GM19372 (cell line): ENCODE results near the gene KL.

Experiments used
- ATAC-seq: cut with Tn5 transposase; IDR thresholded peaks from one replicate; pipeline ENCODE4 v1.9.1; 2021; ENCODE audit warnings: mild to moderate bottlenecking, low read depth, moderate library complexity; ENCODE audit not compliant: unreplicated experiment

Gene KL

DNA sequence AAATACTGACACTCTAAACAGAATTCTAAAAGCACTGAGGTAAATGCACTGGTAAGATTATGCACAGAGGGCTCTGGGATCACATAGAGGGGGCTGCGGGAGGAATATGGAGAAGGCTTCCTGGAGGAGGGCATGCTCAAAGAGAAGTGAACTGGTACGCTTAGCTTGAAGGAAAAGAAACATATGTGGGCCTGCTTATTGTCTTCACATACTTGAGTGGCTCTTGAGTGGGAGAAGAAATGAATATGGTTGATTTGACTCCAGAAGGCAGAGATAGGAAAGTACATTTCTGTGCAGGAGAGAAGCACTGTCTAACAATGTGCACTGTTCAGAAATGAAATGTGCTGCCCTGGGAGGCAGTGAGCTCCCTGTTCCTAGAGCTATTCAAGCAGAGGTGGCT, 91.1 kb downstream of the KL start:
- ATAC-seq: no peak

DNA sequence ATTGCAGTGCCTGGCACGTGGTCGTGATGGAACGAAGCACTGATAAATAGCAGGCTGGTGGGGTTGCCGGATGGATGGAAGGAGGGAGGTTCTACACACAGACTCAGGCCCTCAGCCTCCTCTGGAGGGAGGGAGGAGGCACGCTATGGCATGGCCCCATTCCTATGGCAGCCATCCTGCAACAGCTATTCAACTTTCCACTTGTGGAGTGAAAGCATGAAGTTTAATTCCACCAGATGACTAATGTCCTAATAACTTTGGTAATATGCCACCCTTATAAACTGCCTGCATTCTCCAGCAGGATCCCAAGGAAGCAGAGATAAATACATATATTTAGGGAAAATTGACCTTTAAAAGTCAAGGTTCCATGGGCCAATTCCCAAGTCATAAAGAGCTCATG, 92.4 kb downstream of the KL start:
- ATAC-seq: no peak

DNA sequence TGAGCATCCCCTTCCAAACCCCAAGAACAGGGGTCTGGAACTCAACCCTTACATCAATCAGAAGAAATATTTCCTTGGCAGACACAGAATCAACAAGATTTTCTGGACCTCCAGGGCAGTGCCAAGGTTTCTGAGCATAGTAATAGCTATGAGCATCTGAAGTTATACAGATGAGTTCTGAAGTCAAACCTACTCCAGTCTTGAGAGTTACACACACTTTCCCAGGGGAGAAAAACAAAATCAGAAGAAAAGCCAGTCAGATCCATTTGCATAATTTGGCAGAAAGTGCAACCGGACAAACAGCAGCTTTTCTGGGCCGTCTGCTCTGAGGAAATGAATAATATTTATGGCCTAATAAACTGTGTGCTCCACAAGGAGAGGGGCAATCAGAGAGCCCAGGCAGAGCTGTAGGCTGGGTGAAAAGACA, 93.1 kb downstream of the KL start:
- ATAC-seq: no peak

DNA sequence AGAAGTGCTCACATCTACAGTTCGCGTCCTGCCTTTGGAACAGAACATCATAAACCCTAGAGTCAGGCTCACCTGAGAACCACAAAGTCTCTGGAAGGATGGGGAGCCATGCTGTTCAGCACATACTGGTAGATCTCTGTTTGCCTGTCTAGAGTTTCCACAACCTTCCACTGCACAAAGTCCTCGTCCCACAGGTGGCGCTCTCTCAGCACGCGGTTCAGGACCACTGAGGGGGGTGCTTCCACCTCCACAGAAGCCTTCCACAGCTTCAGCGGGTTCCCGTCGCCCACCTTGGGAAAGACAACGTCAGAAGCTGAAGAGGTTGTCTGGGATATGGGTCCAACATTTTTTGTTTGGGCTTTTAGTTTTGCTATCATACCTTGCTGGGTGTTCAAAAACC, 93.6 kb downstream of the KL start:
- no peak for ATAC-seq

DNA sequence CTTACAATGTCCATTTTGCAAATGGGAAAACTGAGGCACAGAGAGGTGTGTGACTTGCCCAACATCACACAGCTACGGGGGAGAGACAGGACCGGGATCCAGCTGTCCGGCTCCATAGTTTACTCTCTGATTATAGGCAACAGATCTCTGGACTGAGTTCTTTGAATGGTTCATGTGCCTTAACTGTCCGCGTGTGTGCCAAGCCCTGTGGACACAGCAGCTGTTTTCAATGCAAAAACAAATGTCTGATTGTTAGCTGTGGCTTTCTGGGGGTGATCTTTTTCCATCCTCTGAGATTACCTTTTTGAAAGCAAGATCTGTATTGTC, 94.1 kb downstream of the KL start:
- no peak for ATAC-seq

DNA sequence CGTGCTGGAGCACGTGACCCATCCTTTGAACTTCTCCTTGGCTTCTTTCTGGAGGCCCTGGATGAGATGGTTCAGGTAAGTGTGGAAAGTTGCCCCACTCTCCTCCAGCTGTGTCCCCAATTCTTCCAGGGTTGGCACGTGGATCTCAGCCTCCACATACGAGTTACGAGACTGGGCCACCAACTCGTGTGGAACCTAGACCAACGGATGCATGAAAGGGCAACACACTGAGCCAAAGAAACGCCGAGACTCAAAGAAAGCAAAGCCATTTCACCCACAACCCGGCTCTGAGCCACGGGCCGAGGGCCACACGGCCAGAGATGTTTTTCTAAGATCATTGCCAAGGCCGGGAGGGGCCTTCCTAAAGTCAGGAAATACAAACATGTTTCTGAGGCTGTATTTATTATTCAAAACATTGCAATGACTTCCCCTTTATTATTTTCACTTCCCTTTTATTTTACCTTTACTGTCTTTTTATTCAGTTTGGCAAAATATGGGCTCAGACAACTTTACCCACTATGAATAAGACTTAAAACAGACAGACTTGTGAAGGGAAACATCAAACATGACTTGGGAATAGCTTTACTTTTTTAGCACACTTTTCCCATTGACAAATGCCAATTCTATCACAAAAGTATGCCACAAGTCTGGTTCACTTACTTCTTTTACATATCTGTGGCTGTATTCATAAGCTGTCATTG, 94.6 kb downstream of the KL start:
- ATAC-seq: peak; percentile 58

DNA sequence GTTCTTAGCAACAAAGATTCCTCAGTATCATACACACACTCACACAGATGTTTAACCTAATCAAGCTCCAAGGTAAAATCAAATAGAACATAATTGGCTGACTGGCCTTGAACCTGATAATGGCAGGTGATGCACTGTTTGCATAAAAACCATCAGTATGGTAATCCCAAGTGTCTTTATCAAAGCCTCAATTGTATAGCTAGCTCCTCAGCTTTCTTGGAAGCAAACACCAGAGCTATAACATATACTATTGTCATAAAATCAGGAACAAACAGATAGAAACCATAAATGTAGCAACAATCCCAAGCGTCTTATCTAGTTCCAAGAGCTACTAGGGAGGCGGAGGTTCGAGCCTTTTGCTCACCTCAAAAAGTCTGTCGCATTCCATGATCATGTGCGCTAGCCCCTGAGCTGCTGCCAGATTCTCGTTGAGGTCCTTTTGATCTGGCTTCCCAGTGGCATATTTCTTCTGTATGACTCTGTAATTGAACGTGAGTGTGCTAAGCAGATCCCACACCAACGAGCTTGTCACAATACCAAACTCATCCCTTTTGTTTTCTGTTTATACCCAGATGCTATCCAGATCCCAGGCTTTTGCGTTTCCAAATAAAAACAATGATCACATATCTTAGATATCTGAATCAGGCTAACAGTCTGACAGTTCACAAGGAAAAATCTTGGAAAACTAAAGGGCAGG, 95.3 kb downstream of the KL start:
- ATAC-seq: no peak

DNA sequence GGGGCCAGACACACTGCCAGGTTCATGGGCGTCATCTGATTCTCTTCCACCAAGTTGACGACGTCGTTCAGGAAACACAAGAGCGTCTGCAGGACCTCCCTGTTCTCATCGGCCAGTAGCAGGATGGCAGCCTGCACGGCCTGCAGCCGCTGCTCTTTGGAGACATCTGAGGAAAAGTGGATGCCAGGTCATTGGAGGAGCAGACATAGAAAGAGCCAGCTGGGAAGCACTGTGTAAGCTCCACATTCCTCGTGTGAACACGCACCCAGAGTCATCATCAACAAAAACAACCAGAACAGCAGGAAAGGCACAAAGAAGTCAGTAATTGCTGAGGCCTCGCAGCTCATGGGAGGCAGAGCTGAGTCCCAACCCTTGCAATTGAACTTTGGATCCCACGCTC, 96.5 kb downstream of the KL start:
- no peak for ATAC-seq

DNA sequence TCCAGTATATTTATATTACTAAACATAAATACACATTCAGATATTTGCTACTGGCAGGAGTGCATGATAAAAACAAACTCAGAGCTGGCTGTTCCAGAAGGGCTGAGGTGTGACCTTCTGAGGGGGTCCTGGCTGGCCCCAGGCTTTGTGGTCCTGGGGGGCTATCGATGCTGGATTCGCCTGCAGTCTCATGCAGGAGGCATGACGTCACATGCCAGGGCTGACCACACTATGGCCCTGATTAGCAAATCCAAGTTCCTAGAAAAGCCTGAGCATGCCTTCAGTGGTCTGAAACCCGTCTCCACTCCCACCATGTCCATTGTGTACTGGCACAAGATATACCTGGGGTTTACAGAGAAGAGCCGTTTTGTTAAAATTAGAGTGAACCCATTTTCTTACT, 97.9 kb downstream of the KL start:
- ATAC-seq: no peak

DNA sequence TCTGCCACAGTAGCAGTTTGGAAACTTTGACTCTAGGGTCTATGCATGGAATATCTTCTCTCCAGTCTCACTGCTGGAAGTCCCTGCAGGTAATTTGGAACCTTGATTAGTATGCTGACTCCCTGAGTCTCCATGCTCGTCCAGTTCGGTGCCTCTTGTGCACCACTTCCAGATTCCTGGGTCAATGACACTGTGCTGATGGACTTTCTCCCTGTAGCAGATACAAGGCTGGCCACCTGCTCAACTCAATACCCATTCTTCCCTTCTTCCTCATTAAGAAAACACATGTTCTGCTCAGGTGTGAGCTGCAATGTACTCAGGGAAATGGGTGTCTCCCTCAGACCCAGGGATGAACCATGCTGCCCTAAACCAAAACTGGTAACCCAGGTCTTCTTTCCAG, 99.1 kb downstream of the KL start:
- no peak for ATAC-seq
